ENCODE data around the gene S100A13.
"Not testable (repeated sequence)": the region's sequence is repeated elsewhere in the genome, so short reads cannot be mapped to it uniquely, and the experiment has no call there.

Gene S100A13

GRCh38 chr1:153608089-153608682 is 19.1 kb downstream of the S100A13 start:
- DNase-seq (ENCODE audit: low read depth), result no peak

- DNase-seq (ENCODE audit: low read depth), result no peak
Observed at GRCh38 chr1:153607381-153607780, 19.9 kb downstream of the S100A13 start.

DNA sequence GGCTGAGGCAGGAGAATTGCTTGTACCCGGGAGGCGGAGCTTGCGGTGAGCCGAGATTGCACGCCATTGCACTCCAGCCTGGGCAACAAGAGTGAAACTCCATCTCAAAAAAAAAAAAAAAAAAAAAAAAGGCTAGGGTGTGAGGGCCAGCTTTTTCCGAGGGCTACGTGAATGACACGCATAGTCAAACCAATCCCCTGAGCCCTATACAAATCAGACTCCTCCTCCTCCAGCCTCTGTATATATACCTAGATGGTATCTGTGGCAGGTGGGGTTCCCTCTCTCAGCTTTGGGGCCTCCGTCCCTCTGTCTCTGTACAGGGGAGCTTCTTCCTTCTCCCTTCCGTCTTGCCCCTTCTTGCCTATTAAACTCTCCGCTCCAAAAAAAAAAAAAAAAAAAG is 21.1 kb downstream of the S100A13 start:
- DNase-seq (ENCODE audit: low read depth), result no peak

GRCh38 chr1:153602749-153603148 is 24.6 kb downstream of the S100A13 start:
- DNase-seq (ENCODE audit: low read depth), result no peak

GRCh38 chr1:153599847-153600246 is 27.5 kb downstream of the S100A13 start:
- DNase-seq (ENCODE audit: low read depth), result no peak

- no peak for DNase-seq (ENCODE audit: low read depth)
Observed at GRCh38 chr1:153598309-153599172, 28.8 kb downstream of the S100A13 start.

DNA sequence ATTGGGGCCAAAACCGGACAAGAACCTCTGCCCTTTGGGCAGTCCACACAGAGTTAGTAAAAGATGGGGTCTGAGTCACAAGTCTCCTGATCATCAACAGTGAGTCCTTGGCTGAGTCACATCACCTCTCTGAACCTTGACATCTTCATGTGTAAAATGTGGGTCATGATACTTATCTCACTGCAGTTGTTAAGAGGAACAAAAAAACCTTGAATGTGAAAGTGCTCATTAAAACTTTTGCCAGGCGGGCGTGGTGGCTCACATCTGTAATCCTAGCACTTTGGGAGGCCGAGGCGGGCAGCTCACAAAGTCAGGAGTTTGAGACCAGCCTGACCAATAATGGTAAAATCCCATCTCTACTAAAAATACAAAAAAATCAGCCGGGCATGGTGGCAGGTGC is 30.1 kb downstream of the S100A13 start:
- no peak for DNase-seq (ENCODE audit: low read depth)

GRCh38 chr1:153592748-153593147 is 34.6 kb downstream of the S100A13 start:
- no peak for DNase-seq (ENCODE audit: low read depth)

DNA sequence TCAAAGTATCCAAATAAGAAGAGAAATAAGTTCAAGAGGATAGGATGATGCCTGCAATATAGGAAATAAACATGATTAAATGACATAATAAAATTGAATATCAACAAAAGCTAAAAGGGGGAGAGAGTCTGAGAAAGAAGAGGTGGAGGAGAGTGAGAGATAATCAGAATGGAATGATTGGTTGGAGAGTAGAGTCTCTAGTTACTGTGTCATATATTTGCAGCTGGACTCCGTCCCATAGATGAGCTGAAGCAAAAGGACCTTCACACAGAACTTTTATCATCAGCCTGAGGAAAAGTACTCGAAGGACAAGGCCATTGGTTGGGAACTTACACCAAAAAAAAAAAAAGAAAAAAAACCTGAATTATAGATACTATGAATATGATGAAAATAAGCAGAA is 38.8 kb downstream of the S100A13 start:
- no peak for DNase-seq (ENCODE audit: low read depth)

- not testable (repeated sequence) for DNase-seq (ENCODE audit: low read depth)
Observed at GRCh38 chr1:153588033-153588432, 39.3 kb downstream of the S100A13 start.

DNA sequence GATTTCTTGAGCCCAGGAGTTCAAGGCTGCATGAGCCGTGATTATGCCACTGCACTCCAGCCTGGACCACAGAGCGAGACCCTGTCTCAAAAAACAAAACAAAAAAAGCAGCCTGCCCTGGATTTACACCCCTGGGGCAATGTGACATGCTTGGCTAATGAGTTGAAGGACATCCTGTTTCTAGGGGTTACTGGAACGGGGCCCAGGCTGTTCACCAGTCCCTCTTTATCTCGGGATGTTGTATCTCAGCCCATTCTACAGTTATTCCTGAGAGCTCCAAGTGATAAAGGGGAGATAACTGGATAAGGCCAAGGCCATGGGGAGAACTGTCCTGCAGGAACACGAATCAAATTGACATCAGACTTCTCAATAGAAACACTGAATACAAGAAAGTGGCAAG is 40.0 kb downstream of the S100A13 start:
- no peak for DNase-seq (ENCODE audit: low read depth)

- no peak for DNase-seq (ENCODE audit: low read depth)
Observed at GRCh38 chr1:153586347-153586746, 41.0 kb downstream of the S100A13 start.

- DNase-seq (ENCODE audit: low read depth), result no peak
Observed at GRCh38 chr1:153585006-153585405, 42.3 kb downstream of the S100A13 start.

- DNase-seq (ENCODE audit: low read depth), result no peak
Observed at GRCh38 chr1:153583976-153584375, 43.3 kb downstream of the S100A13 start.

DNA sequence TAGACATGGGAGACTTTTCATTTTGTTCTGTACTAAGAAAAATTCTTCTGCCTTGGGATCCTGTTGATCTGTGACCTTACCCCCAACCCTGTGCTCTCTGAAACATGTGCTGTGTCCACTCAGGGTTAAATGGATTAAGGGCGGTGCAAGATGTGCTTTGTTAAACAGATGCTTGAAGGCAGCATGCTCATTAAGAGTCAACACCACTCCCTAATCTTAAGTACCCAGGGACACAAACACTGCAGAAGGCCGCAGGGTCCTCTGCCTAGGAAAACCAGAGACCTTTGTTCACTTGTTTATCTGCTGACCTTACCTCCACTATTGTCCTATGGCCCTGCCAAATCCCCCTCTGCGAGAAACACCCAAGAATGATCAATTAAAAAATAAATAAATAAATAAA is 43.8 kb downstream of the S100A13 start:
- DNase-seq (ENCODE audit: low read depth), result not testable (repeated sequence)

GRCh38 chr1:153582836-153583235 is 44.5 kb downstream of the S100A13 start:
- DNase-seq (ENCODE audit: low read depth), result not testable (repeated sequence)

DNA sequence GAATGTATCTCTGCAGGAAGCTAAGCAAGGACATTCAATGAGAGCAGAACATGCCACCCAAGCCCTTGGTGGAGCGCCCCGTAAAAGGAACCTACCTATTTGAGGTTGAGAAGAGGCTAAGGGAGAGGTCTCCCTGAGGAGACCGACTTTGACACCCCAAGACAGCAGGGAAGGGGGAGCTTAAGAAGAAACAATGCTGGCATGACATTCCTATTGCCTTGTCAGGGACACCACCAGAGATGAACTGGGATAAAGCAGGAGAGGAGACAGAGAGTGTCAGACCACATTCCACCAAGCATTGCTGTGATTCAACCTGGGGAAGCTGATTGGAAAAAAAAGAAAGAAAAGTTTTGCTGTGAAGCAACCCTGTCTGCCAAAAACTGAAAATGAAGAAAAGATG is 48.4 kb downstream of the S100A13 start:
- no peak for DNase-seq (ENCODE audit: low read depth)

DNA sequence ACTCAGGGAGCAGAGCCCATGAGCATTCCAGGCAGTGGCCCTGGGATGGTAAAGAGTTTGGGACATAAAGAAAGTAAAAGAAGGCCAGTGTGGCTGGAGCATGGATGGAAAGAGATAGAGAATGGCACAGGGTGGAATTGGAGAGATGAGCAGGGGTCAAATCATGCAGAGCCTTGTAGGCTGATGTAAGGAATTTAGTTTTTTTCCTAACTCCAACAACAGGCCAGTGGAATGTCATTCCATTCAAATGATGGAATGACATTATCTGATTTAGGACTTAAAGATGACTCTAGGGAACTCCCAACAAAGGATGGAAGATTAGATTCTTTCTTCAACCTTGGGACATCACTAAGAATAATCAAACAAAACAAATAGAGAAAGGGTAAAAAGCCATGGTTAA is 48.8 kb downstream of the S100A13 start:
- no peak for DNase-seq (ENCODE audit: low read depth)

DNA sequence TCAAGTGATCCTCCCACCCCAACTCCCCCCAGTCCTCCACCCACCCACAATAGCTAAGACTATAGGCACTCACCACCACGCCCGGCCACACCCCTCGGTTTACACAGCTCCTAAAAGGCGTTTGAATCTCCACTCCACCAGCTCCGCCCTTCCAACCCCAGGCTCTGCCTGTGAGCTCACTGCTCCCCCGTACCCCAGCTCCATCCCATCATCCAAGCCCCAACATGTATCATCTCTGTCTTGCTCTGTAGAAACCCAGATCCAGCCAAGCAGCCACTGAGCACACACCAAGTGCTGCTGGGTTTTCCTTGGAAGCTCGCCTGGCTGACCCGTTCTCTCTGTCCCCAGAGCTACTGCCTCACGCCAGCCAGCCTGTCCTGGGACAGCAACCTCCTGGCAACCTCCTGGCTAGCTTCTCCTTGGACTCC is 49.7 kb downstream of the S100A13 start:
- DNase-seq (ENCODE audit: low read depth), result no peak

GRCh38 chr1:153577138-153577537 is 50.2 kb downstream of the S100A13 start:
- no peak for DNase-seq (ENCODE audit: low read depth)

DNA sequence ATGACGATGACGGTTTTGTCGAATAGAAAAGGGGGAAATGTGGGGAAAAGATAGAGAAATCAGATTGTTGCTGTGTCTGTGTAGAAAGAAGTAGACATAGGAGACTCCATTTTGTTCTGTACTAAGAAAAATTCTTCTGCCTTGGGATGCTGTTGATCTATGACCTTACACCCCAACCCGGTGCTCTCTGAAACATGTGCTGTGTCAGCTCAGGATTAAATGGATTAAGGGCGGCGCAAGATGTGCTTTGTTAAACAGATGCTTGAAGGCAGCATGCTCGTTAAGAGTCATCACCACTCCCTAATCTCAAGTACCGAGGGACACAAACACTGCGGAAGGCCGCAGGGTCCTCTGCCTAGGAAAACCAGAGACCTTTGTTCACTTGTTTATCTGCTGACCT is 51.8 kb downstream of the S100A13 start:
- DNase-seq (ENCODE audit: low read depth), result not testable (repeated sequence)

DNA sequence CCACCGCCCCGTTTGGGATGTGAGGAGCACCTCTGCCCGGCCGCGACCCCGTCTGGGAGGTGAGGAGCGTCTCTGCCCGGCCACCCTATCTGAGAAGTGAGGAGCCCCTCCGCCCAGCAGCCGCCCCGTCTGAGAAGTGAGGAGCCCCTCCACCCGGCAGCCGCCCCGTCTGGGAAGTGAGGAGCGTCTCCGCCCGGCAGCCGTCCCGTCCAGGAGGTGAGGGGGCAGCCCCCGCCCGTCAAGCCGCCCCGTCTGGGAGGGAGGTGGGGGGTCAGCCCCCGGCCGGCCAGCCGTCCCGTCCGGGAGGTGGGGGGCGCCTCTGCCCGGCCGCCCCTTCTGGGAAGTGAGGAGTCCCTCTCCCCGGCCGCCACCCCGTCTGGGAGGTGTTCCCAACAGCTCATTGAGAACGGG is 52.2 kb downstream of the S100A13 start:
- not testable (repeated sequence) for DNase-seq (ENCODE audit: low read depth)

DNA sequence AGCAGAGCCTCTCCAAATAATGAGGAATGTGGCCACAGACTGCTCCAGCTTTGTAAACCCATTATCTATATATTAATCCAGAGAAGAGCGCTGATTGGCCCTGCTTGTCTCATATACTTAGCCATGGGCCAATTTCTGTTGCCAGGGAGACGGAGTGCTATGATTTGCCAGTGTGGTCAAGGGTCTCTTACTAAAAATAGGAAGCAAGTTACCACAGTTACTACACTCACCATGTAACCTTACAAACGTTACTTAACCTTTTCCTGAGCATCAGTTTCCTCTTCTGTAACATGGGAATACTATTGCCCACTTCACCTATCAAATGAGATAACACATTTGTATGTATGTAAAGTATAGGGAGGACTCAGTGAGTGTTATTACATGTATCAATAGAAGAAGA is 54.0 kb downstream of the S100A13 start:
- no peak for DNase-seq (ENCODE audit: low read depth)

DNA sequence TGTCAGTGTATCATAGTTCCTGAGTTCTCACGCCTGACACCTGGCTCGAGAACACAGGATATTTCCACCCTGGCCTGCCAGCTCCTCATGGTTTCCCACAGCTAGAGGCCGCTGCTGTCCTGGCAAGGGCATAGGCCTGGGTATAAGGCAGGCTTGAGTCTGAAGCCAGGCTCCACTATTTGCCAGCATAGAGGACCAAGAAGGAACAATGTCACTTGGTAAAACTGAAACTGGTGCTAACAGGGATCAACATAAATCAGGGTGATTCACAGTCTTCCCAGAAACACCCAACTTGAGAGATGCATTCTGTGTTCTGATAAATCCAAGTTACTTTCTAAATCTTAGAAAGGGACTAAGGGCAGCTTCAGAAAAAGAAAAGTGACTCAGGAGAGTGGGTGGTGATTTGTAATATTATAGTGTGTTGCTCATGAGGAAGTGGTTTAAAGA is 54.7 kb downstream of the S100A13 start:
- no peak for DNase-seq (ENCODE audit: low read depth)

Measured in activated T-cell treated with anti-CD3 and anti-CD28 coated beads for 1 hour (primary cell).